ENCODE measurements around the gene GLRA2.

The GLRA2 gene

GRCh38 chrX:14775416-14775815 lies 246.1 kb downstream of the GLRA2 start:
- Mint-ChIP-seq H3K9me3 (no peaks in the 10 kb centered on the region), H3K27ac (ENCODE audit: low read depth) (no peak overlapping the region), H3K4me3 (no peak overlapping the region), H3K27me3 (no peaks in the 10 kb centered on the region), H3K4me1 (no peaks in the 10 kb centered on the region), H3K36me3 (ENCODE audit: insufficient read depth) (no peaks in the 10 kb centered on the region)
- ATAC-seq (replicated peaks; ENCODE audit: extremely low read depth, poor library complexity, severe bottlenecking), result no peak
- no peak for DNase-seq (ENCODE audit: low spot score in 2 of 2)

DNA sequence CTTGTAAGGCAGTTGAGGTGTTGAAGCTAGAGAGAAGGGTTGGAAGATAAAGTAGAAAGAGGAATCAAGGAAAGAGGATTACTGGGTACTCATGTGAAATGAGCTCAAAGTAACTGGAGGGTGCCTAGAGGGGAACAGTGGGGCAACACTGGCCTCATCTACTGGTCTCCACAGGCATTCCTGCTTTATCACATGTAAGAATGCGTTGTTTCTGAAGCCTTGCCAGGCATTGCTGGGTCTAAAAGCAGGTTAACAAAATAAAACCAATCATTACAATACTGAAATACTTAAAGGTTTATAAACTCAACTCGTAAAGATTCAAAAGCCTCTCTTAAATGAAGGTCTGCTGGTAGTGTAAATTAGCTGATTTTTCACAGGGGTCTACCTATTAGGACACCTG lies 247.6 kb downstream of the GLRA2 start:
- Mint-ChIP-seq H3K36me3 (ENCODE audit: insufficient read depth) (no peaks in the 10 kb centered on the region), H3K27me3 (no peaks in the 10 kb centered on the region), H3K4me3 (no peak overlapping the region), H3K4me1 (no peaks in the 10 kb centered on the region), H3K27ac (ENCODE audit: low read depth) (no peak overlapping the region), H3K9me3 (no peaks in the 10 kb centered on the region)
- no peak for ATAC-seq (replicated peaks; ENCODE audit: extremely low read depth, poor library complexity, severe bottlenecking)
- no peak for DNase-seq (ENCODE audit: low spot score in 2 of 2)

DNA sequence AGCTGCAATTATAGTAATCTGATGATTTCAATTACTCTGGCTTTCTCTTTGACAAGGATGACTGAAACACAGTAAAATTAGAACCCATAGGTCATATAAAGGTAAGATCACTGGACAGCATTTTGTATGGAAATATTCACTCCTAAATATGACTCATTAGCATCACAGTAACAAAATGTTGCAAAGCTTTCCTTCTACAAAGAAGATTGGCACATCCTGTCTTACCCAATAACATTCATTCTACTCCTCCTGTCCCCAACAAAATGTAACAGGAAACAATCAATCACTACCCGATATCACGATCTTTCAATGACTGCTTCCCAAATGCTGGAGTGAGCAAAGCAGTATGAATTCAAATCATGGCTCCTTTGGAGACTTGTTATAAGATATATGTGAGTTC lies 248.2 kb downstream of the GLRA2 start:
- no peak overlapping the region for H3K4me3 Mint-ChIP-seq
- no peaks in the 10 kb centered on the region for H3K9me3 Mint-ChIP-seq
- ATAC-seq (replicated peaks; ENCODE audit: extremely low read depth, poor library complexity, severe bottlenecking), result no peak
- no peak for DNase-seq (ENCODE audit: low spot score in 2 of 2)
- no peaks in the 10 kb centered on the region for H3K4me1 Mint-ChIP-seq
- no peaks in the 10 kb centered on the region for H3K27me3 Mint-ChIP-seq
- H3K36me3 Mint-ChIP-seq (ENCODE audit: insufficient read depth), result no peaks in the 10 kb centered on the region
- H3K27ac Mint-ChIP-seq (ENCODE audit: low read depth), result no peak overlapping the region

GRCh38 chrX:14779580-14779979 lies 250.2 kb downstream of the GLRA2 start:
- H3K4me3 Mint-ChIP-seq, result no peak overlapping the region
- H3K27ac Mint-ChIP-seq (ENCODE audit: low read depth), result no peak overlapping the region

More at GRCh38 chrX:14779580-14779979, 250.2 kb downstream of the GLRA2 start:
- ATAC-seq (replicated peaks; ENCODE audit: extremely low read depth, poor library complexity, severe bottlenecking), result no peak
- no peak for DNase-seq (ENCODE audit: low spot score in 2 of 2)
- Mint-ChIP-seq H3K36me3 (ENCODE audit: insufficient read depth) (no peaks in the 10 kb centered on the region), H3K27me3 (no peaks in the 10 kb centered on the region), H3K9me3 (no peaks in the 10 kb centered on the region), H3K4me1 (no peaks in the 10 kb centered on the region)

Data from central memory CD8-positive, alpha-beta T cell (primary cell).